ENCODE measurements around the gene PEX3. TPM values are rescaled to one million over a fixed set of nuclear protein-coding genes. Genes with fewer than 3 reads are reported as not detected.

The PEX3 gene
- total RNA-seq, 1 donor from 2014 or later: 17.4 TPM

DNA sequence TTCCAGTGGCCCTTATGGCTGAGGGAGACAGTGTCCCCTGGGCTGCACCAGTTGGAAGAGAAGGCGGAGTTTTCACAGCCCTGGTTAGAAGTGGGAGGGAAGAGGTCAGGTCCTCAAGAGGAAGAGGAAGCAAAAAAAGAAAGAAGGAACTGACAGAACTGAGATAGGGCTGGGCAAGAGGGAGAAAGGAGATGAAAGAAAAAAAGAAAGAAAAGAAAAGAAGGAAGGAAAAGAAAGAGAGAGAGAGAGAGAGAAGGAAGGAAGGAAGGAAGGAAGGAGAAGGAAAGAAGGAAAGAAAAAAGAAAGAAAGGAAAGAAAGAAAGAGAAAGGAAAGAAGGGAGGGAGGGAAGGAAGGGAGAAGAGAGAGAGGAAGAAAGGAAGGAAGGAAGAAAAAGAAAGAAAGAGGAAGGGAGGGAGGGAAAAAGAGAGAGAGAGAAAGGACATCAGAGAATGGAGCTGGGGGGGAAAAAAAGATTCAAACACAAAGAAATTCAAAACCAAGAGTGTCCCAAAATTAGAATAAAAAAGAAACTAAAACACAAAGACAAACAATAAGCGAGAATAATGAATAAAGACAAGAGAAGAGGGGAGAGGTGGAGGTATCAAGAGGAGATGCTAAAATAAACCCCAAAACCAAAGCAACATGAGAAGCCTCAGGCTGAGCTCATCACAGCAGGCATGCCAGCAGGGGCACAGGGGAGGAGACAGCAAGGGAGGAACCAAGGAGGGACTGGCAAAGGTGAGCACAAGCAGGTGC, 66.3 kb downstream of the PEX3 start:
- Histone ChIP-seq H3K27ac (no peak overlapping the region), H3K4me1 (peaks cover 5% of the 10 kb centered on the region), H3K27me3 (no peaks in the 10 kb centered on the region), H3K4me3 (no peak overlapping the region), H3K36me3 (no peaks in the 10 kb centered on the region), H3K9me3 (no peaks in the 10 kb centered on the region)
- TF ChIP-seq POLR2A (IDR thresholded peaks at IDR 0.05) (no peak), POLR2AphosphoS5 (IDR thresholded peaks at IDR 0.05; ENCODE audit: insufficient read depth in 1 of 2, low read depth in 1 of 2) (no peak), CTCF (IDR thresholded peaks at IDR 0.05) (no peak)
- intact Hi-C loops (cut with DNase I): no loop called here
- no peak for DNase-seq (ENCODE audit: extremely low spot score in 2 of 2)

GRCh38 chr6:143517447-143517773, 66.8 kb downstream of the PEX3 start:
- intact Hi-C loops (cut with DNase I): no loop called here
- Histone ChIP-seq H3K27me3 (no peaks in the 10 kb centered on the region), H3K4me1 (no peaks in the 10 kb centered on the region), H3K36me3 (no peaks in the 10 kb centered on the region), H3K9me3 (no peaks in the 10 kb centered on the region), H3K27ac (no peak overlapping the region), H3K4me3 (no peak overlapping the region)
- TF ChIP-seq CTCF (IDR thresholded peaks at IDR 0.05): no peak
- TF ChIP-seq POLR2A (IDR thresholded peaks at IDR 0.05): no peak
- TF ChIP-seq POLR2AphosphoS5 (IDR thresholded peaks at IDR 0.05; ENCODE audit: insufficient read depth in 1 of 2, low read depth in 1 of 2): no peak
- DNase-seq (ENCODE audit: extremely low spot score in 2 of 2): no peak

- no peaks in the 10 kb centered on the region for H3K4me1 ChIP-seq
- DNase-seq (ENCODE audit: extremely low spot score in 2 of 2): no peak
- H3K27me3 ChIP-seq: no peaks in the 10 kb centered on the region
- no peaks in the 10 kb centered on the region for H3K9me3 ChIP-seq
- no peak overlapping the region for H3K27ac ChIP-seq
- no peak overlapping the region for H3K4me3 ChIP-seq
- H3K36me3 ChIP-seq: no peaks in the 10 kb centered on the region
- TF ChIP-seq POLR2AphosphoS5 (IDR thresholded peaks at IDR 0.05; ENCODE audit: insufficient read depth in 1 of 2, low read depth in 1 of 2): no peak
- TF ChIP-seq CTCF (IDR thresholded peaks at IDR 0.05): no peak
- no peak for TF ChIP-seq POLR2A (IDR thresholded peaks at IDR 0.05)
- intact Hi-C loops (cut with DNase I): no loop called here
These were observed 71.5 kb downstream of the PEX3 start for GRCh38 chr6:143522039-143522600.

GRCh38 chr6:143525356-143525755, 74.8 kb downstream of the PEX3 start:
- no peaks in the 10 kb centered on the region for H3K9me3 ChIP-seq
- intact Hi-C loops (cut with DNase I): no loop called here
- H3K4me3 ChIP-seq: no peak overlapping the region
- H3K27ac ChIP-seq: no peak overlapping the region
- TF ChIP-seq POLR2A (IDR thresholded peaks at IDR 0.05): no peak
- no peak for TF ChIP-seq POLR2AphosphoS5 (IDR thresholded peaks at IDR 0.05; ENCODE audit: insufficient read depth in 1 of 2, low read depth in 1 of 2)
- no peak for TF ChIP-seq CTCF (IDR thresholded peaks at IDR 0.05)
- H3K36me3 ChIP-seq: no peaks in the 10 kb centered on the region
- H3K4me1 ChIP-seq: no peaks in the 10 kb centered on the region
- no peaks in the 10 kb centered on the region for H3K27me3 ChIP-seq
- no peak for DNase-seq (ENCODE audit: extremely low spot score in 2 of 2)

DNA sequence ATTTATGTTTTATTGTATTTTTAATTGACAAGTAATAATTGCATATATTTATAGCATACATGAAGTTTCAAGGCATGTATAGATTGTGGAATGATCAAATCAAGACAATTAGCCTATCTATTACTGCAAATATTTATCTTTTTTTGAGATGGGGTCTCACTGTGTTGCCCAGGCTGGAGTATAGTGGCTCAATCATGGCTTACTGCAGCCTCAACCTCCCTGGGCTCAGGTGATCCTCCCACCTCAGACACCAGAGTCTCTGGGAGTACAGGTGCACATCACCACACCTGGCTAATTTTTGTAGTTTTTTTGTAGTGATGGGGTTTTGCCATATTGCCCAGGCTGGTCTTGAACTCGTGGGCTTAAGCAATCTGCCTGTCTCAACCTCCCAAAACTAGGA, 77.1 kb downstream of the PEX3 start:
- no peak for DNase-seq (ENCODE audit: extremely low spot score in 2 of 2)
- no peaks in the 10 kb centered on the region for H3K36me3 ChIP-seq

More for the DNA sequence above, 77.1 kb downstream of the PEX3 start:
- TF ChIP-seq POLR2AphosphoS5 (IDR thresholded peaks at IDR 0.05; ENCODE audit: insufficient read depth in 1 of 2, low read depth in 1 of 2): no peak
- TF ChIP-seq POLR2A (IDR thresholded peaks at IDR 0.05): no peak
- no peak for TF ChIP-seq CTCF (IDR thresholded peaks at IDR 0.05)
- H3K9me3 ChIP-seq: no peaks in the 10 kb centered on the region
- no peak overlapping the region for H3K27ac ChIP-seq
- no peak overlapping the region for H3K4me3 ChIP-seq
- intact Hi-C loops (cut with DNase I): no loop called here
- H3K4me1 ChIP-seq: no peaks in the 10 kb centered on the region
- no peaks in the 10 kb centered on the region for H3K27me3 ChIP-seq
